ENCODE data around the gene RENBP. TPM values are rescaled to one million over a fixed set of nuclear protein-coding genes. Genes with fewer than 3 reads are reported as not detected.

Gene RENBP
- total RNA-seq, 1 experiment from 2014 or later: 5.7 TPM

DNA sequence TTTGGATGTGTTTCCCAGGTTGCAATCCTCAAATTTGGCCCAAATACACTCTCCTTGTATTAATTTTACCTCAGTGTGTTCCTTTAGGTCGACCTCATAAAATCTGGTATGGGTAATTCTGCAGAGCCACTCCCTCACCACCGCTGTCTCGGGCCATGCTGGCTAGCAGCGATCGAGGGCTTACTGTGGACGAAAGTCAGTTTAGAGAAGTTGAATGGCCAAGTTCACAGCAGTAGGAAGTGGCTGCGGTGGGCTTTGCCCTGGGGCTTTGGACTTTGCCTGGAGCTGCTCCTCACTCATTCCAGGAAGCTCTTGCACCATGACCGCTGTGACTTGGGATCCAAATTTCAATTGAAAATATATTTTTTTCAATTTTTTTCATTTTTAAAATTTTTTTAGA is 47.7 kb upstream of the RENBP start:
- Histone ChIP-seq H3K9me3 (ENCODE audit: low read depth, low read length, poor library complexity, severe bottlenecking) (no peaks in the 10 kb centered on the region), H3K27me3 (replicated peaks; ENCODE audit: insufficient read depth, low read depth, low read length, poor library complexity) (peaks cover 4% of the 10 kb centered on the region), H3K4me3 (ENCODE audit: low read depth, low read length, poor library complexity, severe bottlenecking) (no peak overlapping the region), H3K4me1 (ENCODE audit: insufficient read depth, low read length, poor library complexity, severe bottlenecking) (no peaks in the 10 kb centered on the region), H3K27ac (ENCODE audit: low read depth, low read length, poor library complexity, severe bottlenecking) (no peak overlapping the region), H3K36me3 (ENCODE audit: insufficient read depth, low read length, poor library complexity, severe bottlenecking) (no peaks in the 10 kb centered on the region)
- TF ChIP-seq EZH2 (IDR thresholded peaks at IDR 0.05; ENCODE audit: borderline replicate concordance, low read depth, low read length, poor library complexity, severe bottlenecking): no peak
- TF ChIP-seq, protein P1, sequence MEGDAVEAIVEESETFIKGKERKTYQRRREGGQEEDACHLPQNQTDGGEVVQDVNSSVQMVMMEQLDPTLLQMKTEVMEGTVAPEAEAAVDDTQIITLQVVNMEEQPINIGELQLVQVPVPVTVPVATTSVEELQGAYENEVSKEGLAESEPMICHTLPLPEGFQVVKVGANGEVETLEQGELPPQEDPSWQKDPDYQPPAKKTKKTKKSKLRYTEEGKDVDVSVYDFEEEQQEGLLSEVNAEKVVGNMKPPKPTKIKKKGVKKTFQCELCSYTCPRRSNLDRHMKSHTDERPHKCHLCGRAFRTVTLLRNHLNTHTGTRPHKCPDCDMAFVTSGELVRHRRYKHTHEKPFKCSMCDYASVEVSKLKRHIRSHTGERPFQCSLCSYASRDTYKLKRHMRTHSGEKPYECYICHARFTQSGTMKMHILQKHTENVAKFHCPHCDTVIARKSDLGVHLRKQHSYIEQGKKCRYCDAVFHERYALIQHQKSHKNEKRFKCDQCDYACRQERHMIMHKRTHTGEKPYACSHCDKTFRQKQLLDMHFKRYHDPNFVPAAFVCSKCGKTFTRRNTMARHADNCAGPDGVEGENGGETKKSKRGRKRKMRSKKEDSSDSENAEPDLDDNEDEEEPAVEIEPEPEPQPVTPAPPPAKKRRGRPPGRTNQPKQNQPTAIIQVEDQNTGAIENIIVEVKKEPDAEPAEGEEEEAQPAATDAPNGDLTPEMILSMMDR (conservative IDR thresholded peaks at IDR 0.05; ENCODE audit: low read depth, low read length): no peak
- ChIA-PET POLR2A (ENCODE audit: low non-redundant PET) (no interaction called here), CTCF (no interaction called here)
- intact Hi-C loops (cut with micrococcal nuclease; ENCODE audit: unreplicated experiment): no loop called here
- no TSS peak for BruUV-seq (replicated peaks)
- DNase-seq (ENCODE audit: low spot score): no peak

DNA sequence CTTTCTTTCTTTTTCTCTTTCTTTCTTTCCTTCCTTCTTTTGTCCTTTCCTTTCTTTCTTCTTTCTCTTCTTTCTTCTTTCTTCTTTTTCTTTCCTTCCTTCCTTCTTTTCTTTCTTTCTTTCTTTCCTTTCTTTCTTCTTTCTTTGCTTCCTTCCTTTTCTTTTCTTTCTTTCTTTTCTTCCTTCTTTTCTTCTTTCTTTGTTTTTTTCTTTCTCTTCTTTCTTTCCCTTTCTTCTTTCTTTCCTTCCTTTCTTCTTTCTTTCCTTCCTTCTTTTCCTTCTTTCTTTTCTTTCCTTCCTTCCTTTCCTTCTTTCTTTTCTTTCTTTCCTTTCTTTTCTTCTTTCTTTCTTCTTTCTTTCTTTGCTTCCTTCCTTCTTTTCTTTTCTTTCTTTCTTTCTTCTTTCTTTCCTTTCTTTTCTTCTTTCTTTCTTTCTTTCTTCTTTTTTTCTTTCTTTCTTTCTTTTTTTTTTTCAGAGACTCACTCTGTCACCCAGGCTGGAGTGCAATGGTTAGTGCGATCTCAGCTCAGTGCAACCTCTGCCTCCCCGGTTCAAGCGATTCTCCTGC is 46.7 kb upstream of the RENBP start:
- Histone ChIP-seq H3K36me3 (ENCODE audit: insufficient read depth, low read length, poor library complexity, severe bottlenecking) (no peaks in the 10 kb centered on the region), H3K27ac (ENCODE audit: low read depth, low read length, poor library complexity, severe bottlenecking) (no peak overlapping the region), H3K4me1 (ENCODE audit: insufficient read depth, low read length, poor library complexity, severe bottlenecking) (no peaks in the 10 kb centered on the region), H3K9me3 (ENCODE audit: low read depth, low read length, poor library complexity, severe bottlenecking) (no peaks in the 10 kb centered on the region), H3K27me3 (replicated peaks; ENCODE audit: insufficient read depth, low read depth, low read length, poor library complexity) (no peaks in the 10 kb centered on the region), H3K4me3 (ENCODE audit: low read depth, low read length, poor library complexity, severe bottlenecking) (no peak overlapping the region)
- DNase-seq (ENCODE audit: low spot score): no peak
- no peak for TF ChIP-seq EZH2 (IDR thresholded peaks at IDR 0.05; ENCODE audit: borderline replicate concordance, low read depth, low read length, poor library complexity, severe bottlenecking)
- TF ChIP-seq, protein P1 (conservative IDR thresholded peaks at IDR 0.05; ENCODE audit: low read depth, low read length): no peak
- POLR2A ChIA-PET (ENCODE audit: low non-redundant PET): no interaction called here
- intact Hi-C loops (cut with micrococcal nuclease; ENCODE audit: unreplicated experiment): no loop called here
- CTCF ChIA-PET: no interaction called here
- no TSS peak for BruUV-seq (replicated peaks)

DNA sequence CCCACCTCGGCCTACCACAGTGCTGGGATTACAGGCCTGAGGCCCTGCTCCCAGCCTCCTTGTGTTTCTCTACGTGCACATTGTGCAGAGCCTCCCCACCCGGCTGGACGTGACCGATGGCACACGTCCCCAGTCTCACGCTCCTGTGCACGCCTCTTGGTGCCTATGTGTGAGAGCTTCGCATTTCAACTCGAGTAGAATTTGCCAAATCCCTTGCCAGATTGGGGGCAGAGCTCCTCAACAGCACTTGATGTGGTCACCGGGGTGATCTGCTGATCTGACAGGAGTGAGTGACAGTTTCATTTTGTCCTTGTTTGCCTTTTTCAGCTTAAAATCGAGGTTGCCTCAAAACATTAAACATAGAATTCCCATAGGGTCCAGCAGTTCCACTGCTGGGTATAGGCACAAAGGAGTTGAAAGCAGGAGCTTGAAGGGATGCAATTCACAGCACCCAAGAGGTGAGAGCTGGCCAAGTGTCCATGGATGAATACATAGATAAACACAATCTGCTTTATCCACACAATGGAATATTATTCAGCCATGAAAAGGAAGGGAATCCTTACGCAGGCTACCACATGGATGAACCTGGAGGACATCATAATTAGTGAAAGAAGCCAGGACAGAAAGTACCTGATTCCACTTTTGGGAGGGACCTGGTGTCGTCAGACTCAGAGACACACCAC is 45.7 kb upstream of the RENBP start:
- BruUV-seq (replicated peaks): no TSS peak
- H3K27me3 ChIP-seq (replicated peaks; ENCODE audit: insufficient read depth, low read depth, low read length, poor library complexity): no peaks in the 10 kb centered on the region
- TF ChIP-seq, protein P1 (conservative IDR thresholded peaks at IDR 0.05; ENCODE audit: low read depth, low read length): no peak
- TF ChIP-seq EZH2 (IDR thresholded peaks at IDR 0.05; ENCODE audit: borderline replicate concordance, low read depth, low read length, poor library complexity, severe bottlenecking): no peak
- H3K4me3 ChIP-seq (ENCODE audit: low read depth, low read length, poor library complexity, severe bottlenecking): no peak overlapping the region
- no peak for DNase-seq (ENCODE audit: low spot score)
- H3K27ac ChIP-seq (ENCODE audit: low read depth, low read length, poor library complexity, severe bottlenecking): no peak overlapping the region
- ChIA-PET CTCF (interaction anchor here (0.6 kb wide), 1 partner anchor 321 kb away, joined by 4 read pairs; no protein-coding TSS in a partner anchor), POLR2A (ENCODE audit: low non-redundant PET) (no interaction called here)
- intact Hi-C loops (cut with micrococcal nuclease; ENCODE audit: unreplicated experiment): no loop called here
- no peaks in the 10 kb centered on the region for H3K36me3 ChIP-seq (ENCODE audit: insufficient read depth, low read length, poor library complexity, severe bottlenecking)
- H3K4me1 ChIP-seq (ENCODE audit: insufficient read depth, low read length, poor library complexity, severe bottlenecking): no peaks in the 10 kb centered on the region
- H3K9me3 ChIP-seq (ENCODE audit: low read depth, low read length, poor library complexity, severe bottlenecking): no peaks in the 10 kb centered on the region

Measured in A673 (cell line).